HCT116 (cell line): Measurements from ENCODE around the gene OR2W1. TPM values are rescaled to one million over a fixed set of nuclear protein-coding genes. Genes with fewer than 3 reads are reported as not detected.

Experiments used
- ATAC-seq: fragments of 200-7000 bp; cut with Tn5 transposase; 2 replicates; pipeline ENCODE4 v1.9.1; 2020; ENCODE audit warnings: mild to moderate bottlenecking, moderate library complexity
- BruUV-seq: library from RNA; stranded (reverse); fragments of 400-500 nt; replicated peaks from 2 replicates; lab custom pipeline; 2021; lab: Mats Ljungman, UMichigan
- CTCF ChIA-PET: fragments of 300-600 bp; sonication (Branson Sonifier 250); formaldehyde crosslinking; loops from one replicate; lab custom pipeline; 2021; ENCODE audit warnings: antibody characterized with exemption; lab: Charles Lee
- POLR2A ChIA-PET: fragments of 300-600, 350-600 bp; sonication (Branson Sonifier 250); formaldehyde crosslinking; loops from one replicate; lab custom pipeline; 2021; ENCODE audit warnings: antibody characterized with exemption; lab: Charles Lee
- RAD21 ChIA-PET, 2 experiments: fragments of 300-600 bp; sonication (Branson Sonifier 250); formaldehyde crosslinking; loops; one replicate each; lab custom pipeline; 2023; ENCODE audit warnings: low total read pairs in 2 of 2; ENCODE audit not compliant: uncharacterized antibody in 2 of 2, unreplicated experiment in 2 of 2, low non-redundant PET in 1 of 2; lab: Charles Lee
- DNase-seq: peaks from one replicate; pipeline ENCODE4 v3.0.0-alpha.2; 2010; ENCODE audit warnings: low read depth, low spot score
- H2AFZ ChIP-seq: fragments of 200-600 bp; shearing (Covaris generic), sonication (generic); 2 replicates; pipeline ENCODE4 v1.6.1; 2017; ENCODE audit warnings: low read depth, mixed run types, mixed read lengths, antibody characterized with exemption, low read length; ENCODE audit not compliant: poor library complexity, severe bottlenecking
- H3K27ac ChIP-seq: 2 replicates; pipeline ENCODE4 v1.5.1; 2012; ENCODE audit warnings: low read depth, low read length
- H3K27me3 ChIP-seq: fragments of 200-600 bp; sonication (generic); 2 replicates; pipeline ENCODE4 v1.6.1; 2016; ENCODE audit warnings: mixed run types, low read length, mixed read lengths; ENCODE audit not compliant: insufficient read depth
- H3K36me3 ChIP-seq, 2 experiments: fragments of 200-500 bp in 1 of 2; fragments of 200-600 bp in 1 of 2; sonication (Bioruptor generic) in 1 of 2; sonication (generic) in 1 of 2; 2 replicates each; pipeline versions ENCODE4 v1.5.1 to v1.6.1; 2014 to 2016; ENCODE audit warnings: low read length in 2 of 2, inconsistent platforms in 1 of 2, mixed read lengths in 1 of 2, mixed run types in 1 of 2; ENCODE audit not compliant: insufficient read depth in 2 of 2, control insufficient read depth in 1 of 2
- H3K4me1 ChIP-seq, 2 experiments: fragments of 200-600 bp in 1 of 2; sonication (generic) in 1 of 2; 2 replicates each; pipeline versions ENCODE4 v1.5.1 to v1.6.1; 2012 to 2017; ENCODE audit warnings: low read length in 2 of 2, inconsistent platforms in 1 of 2, mild to moderate bottlenecking in 1 of 2, mixed read lengths in 1 of 2, mixed run types in 1 of 2, moderate library complexity in 1 of 2; ENCODE audit not compliant: insufficient read depth in 2 of 2, control insufficient read depth in 1 of 2
- H3K4me2 ChIP-seq: fragments of 200-600 bp; sonication (generic); 2 replicates; pipeline ENCODE4 v1.6.1; 2017; ENCODE audit warnings: mixed run types, low read length, mixed read lengths
- H3K4me3 ChIP-seq, 2 experiments: fragments of 200-600 bp in 1 of 2; sonication (generic) in 1 of 2; replicated peaks in 1 of 2; 2 replicates each; pipeline ENCODE4 v1.5.1; 2011 to 2016; ENCODE audit warnings: low read length in 2 of 2, control low read depth in 1 of 2, low read depth in 1 of 2, mild to moderate bottlenecking in 1 of 2, mixed read lengths in 1 of 2, mixed run types in 1 of 2
- H3K79me2 ChIP-seq: fragments of 200-600 bp; sonication (generic); 2 replicates; pipeline ENCODE4 v1.6.1; 2017; ENCODE audit warnings: mild to moderate bottlenecking, mixed run types, low read length, moderate library complexity, mixed read lengths; ENCODE audit not compliant: insufficient read depth
- H3K9ac ChIP-seq: fragments of 200-600 bp; sonication (generic); 2 replicates; pipeline ENCODE4 v1.6.1; 2016; ENCODE audit warnings: low read length, mixed read lengths
- H3K9me2 ChIP-seq: fragments of 200-600 bp; sonication (generic), shearing (Covaris generic); 2 replicates; pipeline ENCODE4 v1.6.1; 2017; ENCODE audit warnings: mixed run types, mild to moderate bottlenecking, moderate library complexity; ENCODE audit not compliant: insufficient read depth
- H3K9me3 ChIP-seq, 2 experiments: fragments of 200-500 bp in 1 of 2; fragments of 200-600 bp in 1 of 2; sonication (Bioruptor generic) in 1 of 2; sonication (generic) in 1 of 2; 2 replicates each; pipeline ENCODE4 v1.6.1; 2014 to 2017; ENCODE audit warnings: low read length in 2 of 2, mixed read lengths in 2 of 2, inconsistent platforms in 1 of 2, low read depth in 1 of 2, mild to moderate bottlenecking in 1 of 2, mixed run types in 1 of 2, moderate library complexity in 1 of 2; ENCODE audit not compliant: control insufficient read depth in 1 of 2, insufficient read depth in 1 of 2
- H4K20me1 ChIP-seq: fragments of 200-600 bp; sonication (generic), shearing (Covaris generic); 2 replicates; pipeline ENCODE4 v1.6.1; 2017; ENCODE audit warnings: mixed run types, mild to moderate bottlenecking, moderate library complexity; ENCODE audit not compliant: insufficient read depth
- CBX3 ChIP-seq: IDR thresholded peaks from 2 replicates; pipeline ENCODE4 v1.6.1; 2012; ENCODE audit warnings: low read depth
- CTCF ChIP-seq, 3 experiments: fragments of 200-600 bp in 1 of 3; sonication (generic) in 1 of 3; IDR thresholded peaks in 2 of 3; conservative IDR thresholded peaks in 1 of 3; 2 replicates each; pipeline ENCODE4 v1.5.1; 2012 to 2017; ENCODE audit warnings: low read depth in 2 of 3, low read length in 2 of 3, antibody characterized with exemption in 1 of 3, borderline replicate concordance in 1 of 3, control low read depth in 1 of 3, mild to moderate bottlenecking in 1 of 3, mixed read lengths in 1 of 3, mixed run types in 1 of 3, moderate library complexity in 1 of 3; ENCODE audit not compliant: insufficient read depth in 1 of 3
- EZH2 ChIP-seq: fragments of 200-600 bp; sonication (generic); IDR thresholded peaks from 2 replicates; pipeline ENCODE4 v1.6.1; 2017; ENCODE audit warnings: antibody characterized with exemption, mixed run types
- EZH2phosphoT487 ChIP-seq: fragments of 200-600 bp; IDR thresholded peaks from 2 replicates; pipeline ENCODE4 v1.6.1; 2018; ENCODE audit warnings: antibody characterized with exemption, borderline replicate concordance
- FOSL1 ChIP-seq: IDR thresholded peaks from 2 replicates; pipeline ENCODE4 v1.6.1; 2012; ENCODE audit warnings: low read depth
- MAX ChIP-seq: IDR thresholded peaks from 2 replicates; pipeline ENCODE4 v1.6.1; 2012
- POLR2A ChIP-seq: IDR thresholded peaks from 2 replicates; pipeline ENCODE4 v1.7.0; 2011; ENCODE audit warnings: borderline replicate concordance; ENCODE audit not compliant: insufficient read depth, insufficient read length; ENCODE audit errors: extremely low read depth
- POLR2AphosphoS5 ChIP-seq: IDR thresholded peaks from 2 replicates; pipeline ENCODE4 v1.6.1; 2011; ENCODE audit warnings: mild to moderate bottlenecking, low read depth, low read length, moderate library complexity
- RAD21 ChIP-seq: IDR thresholded peaks from 2 replicates; pipeline ENCODE4 v1.6.1; 2012; ENCODE audit warnings: low read depth, mild to moderate bottlenecking
- SIN3A ChIP-seq: IDR thresholded peaks from 2 replicates; pipeline ENCODE4 v1.6.1; 2012; ENCODE audit warnings: low read depth
- SRF ChIP-seq: IDR thresholded peaks from 2 replicates; pipeline ENCODE4 v1.6.1; 2012; ENCODE audit warnings: low read depth
- TCF7L2 ChIP-seq: IDR thresholded peaks from 2 replicates; pipeline ENCODE4 v1.7.0; 2011; ENCODE audit warnings: borderline replicate concordance, inconsistent platforms; ENCODE audit not compliant: insufficient read depth, insufficient read length; ENCODE audit errors: extremely low read depth
- YY1 ChIP-seq: IDR thresholded peaks from 2 replicates; pipeline ENCODE4 v1.6.1; 2011; ENCODE audit warnings: low read length, low read depth, moderate library complexity, mild to moderate bottlenecking; ENCODE audit not compliant: insufficient replicate concordance; ENCODE audit errors: extremely low read depth
- ZFX ChIP-seq: fragments of 450-650 bp; IDR thresholded peaks from 2 replicates; pipeline ENCODE4 v1.6.1; 2017
- ZNF274 ChIP-seq: fragments of 200-500 bp; sonication (Bioruptor generic); IDR thresholded peaks from 2 replicates; pipeline ENCODE4 v1.6.1; 2014; ENCODE audit warnings: mild to moderate bottlenecking, low read depth, low read length, inconsistent platforms
- intact Hi-C: fragments of 100-400 bp; cut with micrococcal nuclease; formaldehyde crosslinking; loops from 2 replicates; pipeline ENCODE4 v1.10.0; 2022
- total RNA-seq: library from RNA; stranded (reverse); gene quantifications from one replicate; pipeline ENCODE4 v1.2.1, GENCODE V29; 2021; ENCODE audit not compliant: unreplicated experiment
- TF ChIP-seq, protein P1 (sequence below): IDR thresholded peaks from 2 replicates; pipeline ENCODE4 v1.6.1; 2012; ENCODE audit warnings: low read depth

Gene OR2W1
- total RNA-seq, 1 experiment from 2014 or later: not detected

DNA sequence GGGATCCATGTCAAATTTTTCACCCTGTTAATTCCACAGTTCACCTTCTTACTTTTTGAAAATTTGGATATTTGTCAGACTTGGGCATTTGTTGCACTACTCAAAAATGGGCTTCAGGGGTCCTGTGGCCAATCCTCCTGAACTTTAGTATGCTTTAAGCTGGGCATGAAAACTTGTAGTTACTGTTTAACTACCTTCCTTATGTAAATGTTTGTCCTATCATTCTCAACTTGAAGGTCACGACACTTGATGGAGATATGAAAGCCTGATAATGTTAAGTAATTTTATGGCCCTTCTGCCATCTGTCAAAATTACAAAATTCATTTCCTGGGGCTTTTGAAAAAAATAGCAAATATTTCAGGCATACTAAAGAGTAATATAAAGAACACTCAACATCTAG is 35.6 kb downstream of the OR2W1 start:
- Histone ChIP-seq H2AFZ (no peak overlapping the region), H3K4me2 (no peak overlapping the region), H3K4me1 (no peaks in the 10 kb centered on the region), H3K27me3 (no peaks in the 10 kb centered on the region), H3K9ac (no peak overlapping the region), H3K36me3 (no peaks in the 10 kb centered on the region), H3K9me3 (no peaks in the 10 kb centered on the region), H3K79me2 (no peaks in the 10 kb centered on the region), H4K20me1 (no peaks in the 10 kb centered on the region), H3K27ac (no peak overlapping the region), H3K4me3 (no peak overlapping the region), H3K9me2 (no peaks in the 10 kb centered on the region)
- ATAC-seq: no peak
- no TSS peak for BruUV-seq
- CTCF ChIA-PET: no interaction called here
- POLR2A ChIA-PET: no interaction called here
- DNase-seq: no peak
- RAD21 ChIA-PET: no interaction called here
- TF ChIP-seq CBX3 (no peak), POLR2AphosphoS5 (no peak), ZFX (no peak), CTCF (IDR thresholded peaks at IDR 0.05 in 2 of 3, conservative IDR thresholded peaks at IDR 0.05 in 1 of 3; ENCODE audit: borderline replicate concordance in 1 of 3, insufficient read depth in 1 of 3, low read depth in 2 of 3, low read length in 2 of 3) (no peak), SIN3A (no peak), FOSL1 (no peak), RAD21 (no peak), EZH2phosphoT487 (no peak), POLR2A (no peak), EZH2 (no peak), TCF7L2 (no peak), SRF (no peak), ZNF274 (no peak), MAX (no peak), YY1 (no peak)
- TF ChIP-seq, protein P1, sequence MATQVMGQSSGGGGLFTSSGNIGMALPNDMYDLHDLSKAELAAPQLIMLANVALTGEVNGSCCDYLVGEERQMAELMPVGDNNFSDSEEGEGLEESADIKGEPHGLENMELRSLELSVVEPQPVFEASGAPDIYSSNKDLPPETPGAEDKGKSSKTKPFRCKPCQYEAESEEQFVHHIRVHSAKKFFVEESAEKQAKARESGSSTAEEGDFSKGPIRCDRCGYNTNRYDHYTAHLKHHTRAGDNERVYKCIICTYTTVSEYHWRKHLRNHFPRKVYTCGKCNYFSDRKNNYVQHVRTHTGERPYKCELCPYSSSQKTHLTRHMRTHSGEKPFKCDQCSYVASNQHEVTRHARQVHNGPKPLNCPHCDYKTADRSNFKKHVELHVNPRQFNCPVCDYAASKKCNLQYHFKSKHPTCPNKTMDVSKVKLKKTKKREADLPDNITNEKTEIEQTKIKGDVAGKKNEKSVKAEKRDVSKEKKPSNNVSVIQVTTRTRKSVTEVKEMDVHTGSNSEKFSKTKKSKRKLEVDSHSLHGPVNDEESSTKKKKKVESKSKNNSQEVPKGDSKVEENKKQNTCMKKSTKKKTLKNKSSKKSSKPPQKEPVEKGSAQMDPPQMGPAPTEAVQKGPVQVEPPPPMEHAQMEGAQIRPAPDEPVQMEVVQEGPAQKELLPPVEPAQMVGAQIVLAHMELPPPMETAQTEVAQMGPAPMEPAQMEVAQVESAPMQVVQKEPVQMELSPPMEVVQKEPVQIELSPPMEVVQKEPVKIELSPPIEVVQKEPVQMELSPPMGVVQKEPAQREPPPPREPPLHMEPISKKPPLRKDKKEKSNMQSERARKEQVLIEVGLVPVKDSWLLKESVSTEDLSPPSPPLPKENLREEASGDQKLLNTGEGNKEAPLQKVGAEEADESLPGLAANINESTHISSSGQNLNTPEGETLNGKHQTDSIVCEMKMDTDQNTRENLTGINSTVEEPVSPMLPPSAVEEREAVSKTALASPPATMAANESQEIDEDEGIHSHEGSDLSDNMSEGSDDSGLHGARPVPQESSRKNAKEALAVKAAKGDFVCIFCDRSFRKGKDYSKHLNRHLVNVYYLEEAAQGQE: no peak
- intact Hi-C loops: no loop called here
